Measurements from ENCODE around the gene PHF20.
"Not testable (repeated sequence)": the region's sequence is repeated elsewhere in the genome, so short reads cannot be mapped to it uniquely, and the experiment has no call there.

Gene PHF20

DNA sequence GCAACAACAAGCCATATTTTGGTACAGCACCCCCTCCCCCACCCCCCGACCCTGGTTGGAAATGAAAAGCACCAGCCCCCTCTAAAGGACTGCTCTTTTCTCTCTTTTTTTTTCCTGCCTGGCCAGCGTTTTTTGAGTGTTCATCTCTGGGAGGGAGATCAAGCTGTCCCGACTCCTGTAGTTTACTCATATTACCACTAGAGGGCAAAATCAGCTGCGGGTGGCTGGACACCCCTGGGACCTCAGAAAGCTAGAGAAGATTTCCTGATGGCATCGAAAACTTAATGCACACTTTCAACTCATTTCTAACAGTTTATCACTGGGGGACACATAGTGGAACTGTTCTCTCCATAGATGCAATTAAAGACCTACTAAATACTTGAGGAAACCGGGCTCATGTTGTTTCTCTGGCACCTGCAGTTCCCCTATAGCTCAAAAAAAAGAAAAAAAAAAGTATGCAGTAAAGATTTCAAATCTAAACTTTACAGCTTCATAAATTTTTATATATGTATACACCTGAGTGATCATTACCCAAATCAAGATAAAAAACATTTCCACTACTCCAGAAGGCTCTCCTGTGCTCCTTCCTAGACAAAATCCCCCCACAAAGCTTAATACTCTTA, 221.0 kb downstream of the PHF20 start:
- no peak overlapping the region for H3K4me3 ChIP-seq (ENCODE audit: low read length)
- H3K27me3 ChIP-seq (ENCODE audit: control insufficient read depth, insufficient read depth, low read length): no peaks in the 10 kb centered on the region
- H3K4me1 ChIP-seq (ENCODE audit: control insufficient read depth, insufficient read depth, low read length): no peaks in the 10 kb centered on the region
- H3K36me3 ChIP-seq (ENCODE audit: control insufficient read depth, insufficient read depth, low read length): no peaks in the 10 kb centered on the region
- H3K27ac ChIP-seq (ENCODE audit: low read depth, low read length): no peak overlapping the region
- H3K9ac ChIP-seq (ENCODE audit: low read length): no peak overlapping the region

DNA sequence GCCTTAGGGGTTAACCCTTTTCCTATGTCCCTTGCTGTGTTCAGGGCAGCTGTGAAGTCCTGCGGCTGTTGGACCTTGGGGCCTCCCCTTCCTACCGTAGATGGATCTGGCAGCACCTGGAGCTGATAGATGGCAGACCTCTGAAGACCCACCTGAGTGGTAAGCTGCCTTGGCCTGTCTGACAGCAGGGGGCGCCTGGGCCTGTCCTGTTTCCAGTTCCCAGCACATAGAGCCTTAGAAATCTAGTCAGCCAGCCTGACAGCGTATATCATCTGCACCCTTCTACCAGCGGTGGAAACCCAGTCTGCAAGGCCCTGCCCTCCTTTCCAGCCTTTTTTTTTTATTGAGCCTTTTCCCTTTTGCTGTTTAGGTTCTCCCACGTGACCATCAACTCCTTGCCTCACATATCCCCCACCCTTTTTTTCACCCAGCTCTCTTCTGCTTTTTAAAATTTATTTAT, 223.2 kb downstream of the PHF20 start:
- H3K4me1 ChIP-seq (ENCODE audit: control insufficient read depth, insufficient read depth, low read length): no peaks in the 10 kb centered on the region
- H3K27ac ChIP-seq (ENCODE audit: low read depth, low read length): no peak overlapping the region

DNA sequence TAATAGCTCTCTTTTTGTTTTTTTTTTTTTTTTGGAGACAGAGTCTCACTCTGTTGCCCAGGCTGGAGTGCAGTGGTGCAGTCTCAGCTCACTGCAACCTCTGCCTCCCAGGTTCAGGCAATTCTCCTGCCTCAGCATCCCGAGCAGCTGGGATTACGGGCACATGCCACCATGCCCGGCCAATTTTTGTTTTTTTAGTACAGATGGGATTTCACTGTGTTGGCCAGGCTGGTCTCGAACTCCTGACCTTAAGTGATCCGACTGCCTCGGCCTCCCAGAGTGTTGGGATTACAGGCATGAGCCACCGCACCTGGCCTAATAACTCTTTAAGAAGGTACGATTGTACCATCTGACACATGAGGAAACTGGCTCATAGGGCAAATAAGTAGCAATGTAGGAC, 224.7 kb downstream of the PHF20 start:
- H3K27ac ChIP-seq (ENCODE audit: low read depth, low read length); H3K36me3 ChIP-seq (ENCODE audit: control insufficient read depth, insufficient read depth, low read length); H3K4me3 ChIP-seq (ENCODE audit: low read length); H3K4me1 ChIP-seq (ENCODE audit: control insufficient read depth, insufficient read depth, low read length); H3K27me3 ChIP-seq (ENCODE audit: control insufficient read depth, insufficient read depth, low read length); H3K9ac ChIP-seq (ENCODE audit: low read length): not testable (repeated sequence)

More for the DNA sequence above, 223.2 kb downstream of the PHF20 start:
- Histone ChIP-seq H3K36me3 (ENCODE audit: control insufficient read depth, insufficient read depth, low read length) (no peaks in the 10 kb centered on the region), H3K4me3 (ENCODE audit: low read length) (no peak overlapping the region), H3K27me3 (ENCODE audit: control insufficient read depth, insufficient read depth, low read length) (no peaks in the 10 kb centered on the region), H3K9ac (ENCODE audit: low read length) (no peak overlapping the region)

Data from rectal smooth muscle tissue (tissue), 1 donor.